IMR-90 (cell line): Measurements from ENCODE around the gene PRKN. TPM values are rescaled to one million over a fixed set of nuclear protein-coding genes. Genes with fewer than 3 reads are reported as not detected.

Experiments used
- ATAC-seq: fragments of 200-7000 bp; cut with Tn5 transposase; 2 replicates; pipeline ENCODE4 v1.9.1; 2020; ENCODE audit warnings: low read depth, mild to moderate bottlenecking, moderate library complexity
- BruUV-seq: library from RNA; stranded (reverse); fragments of 400-500 nt; replicated peaks from 2 replicates; lab custom pipeline; 2021; lab: Mats Ljungman, UMichigan
- CTCF ChIA-PET: fragments of 300-600 bp; formaldehyde crosslinking; extraction: SDS; loops from one replicate; lab custom pipeline; 2021; ENCODE audit warnings: antibody characterized with exemption; lab: Yijun Ruan, JAX
- POLR2A ChIA-PET: fragments of 300-600 bp; sonication (Branson Sonifier 250); formaldehyde crosslinking; loops from one replicate; lab custom pipeline; 2022; ENCODE audit warnings: antibody characterized with exemption; ENCODE audit not compliant: unreplicated experiment; lab: Charles Lee
- DNase-seq: peaks from one replicate; pipeline ENCODE4 v3.0.0; 2013
- H2AFZ ChIP-seq: replicated peaks from 2 replicates; pipeline ENCODE3; 2013; ENCODE audit warnings: low read length, mild to moderate bottlenecking; ENCODE audit not compliant: poor library complexity
- H2AK5ac ChIP-seq: 2 replicates; pipeline ENCODE4 v1.6.1; 2013; ENCODE audit warnings: low read depth, low read length, inconsistent platforms
- H2AK9ac ChIP-seq: replicated peaks from 2 replicates; pipeline ENCODE3; 2013; ENCODE audit warnings: mild to moderate bottlenecking, low read depth, low read length, moderate library complexity; ENCODE audit not compliant: poor library complexity
- H2BK120ac ChIP-seq: 2 replicates; pipeline ENCODE4 v1.6.1; 2013; ENCODE audit warnings: low read depth, low read length, inconsistent platforms
- H2BK15ac ChIP-seq: 3 replicates; pipeline ENCODE4 v1.6.1; 2013; ENCODE audit warnings: low read depth, low read length, inconsistent platforms
- H2BK20ac ChIP-seq: 2 replicates; pipeline ENCODE4 v1.6.1; 2013; ENCODE audit warnings: low read depth, mild to moderate bottlenecking, inconsistent platforms, low read length, moderate library complexity
- H2BK5ac ChIP-seq: 2 replicates; pipeline ENCODE4 v1.6.1; 2013; ENCODE audit warnings: mild to moderate bottlenecking, low read depth, low read length, inconsistent platforms; ENCODE audit not compliant: poor library complexity, severe bottlenecking
- H3K14ac ChIP-seq: replicated peaks from 2 replicates; pipeline ENCODE4 v1.6.1; 2013; ENCODE audit warnings: low read depth, low read length, inconsistent platforms
- H3K18ac ChIP-seq: 2 replicates; pipeline ENCODE4 v1.6.1; 2013; ENCODE audit warnings: low read depth, low read length, control low read depth
- H3K23ac ChIP-seq: 2 replicates; pipeline ENCODE4 v1.6.1; 2013; ENCODE audit warnings: low read depth, low read length, inconsistent platforms
- H3K27ac ChIP-seq: 2 replicates; pipeline ENCODE4 v1.5.1; 2013; ENCODE audit warnings: mild to moderate bottlenecking, control low read depth, low read length; ENCODE audit not compliant: insufficient read depth
- H3K27me3 ChIP-seq: 2 replicates; pipeline ENCODE4 v1.6.1; 2013; ENCODE audit warnings: low read length; ENCODE audit not compliant: control insufficient read depth, insufficient read depth
- H3K36me3 ChIP-seq: 2 replicates; pipeline ENCODE4 v1.6.1; 2013; ENCODE audit warnings: low read length, mixed read lengths; ENCODE audit not compliant: control insufficient read depth, insufficient read depth
- H3K4ac ChIP-seq: 2 replicates; pipeline ENCODE4 v1.6.1; 2013; ENCODE audit warnings: low read depth, low read length, inconsistent platforms
- H3K4me1 ChIP-seq: 2 replicates; pipeline ENCODE4 v1.6.1; 2013; ENCODE audit warnings: low read length, mixed read lengths; ENCODE audit not compliant: control insufficient read depth, insufficient read depth
- H3K4me2 ChIP-seq: 2 replicates; pipeline ENCODE4 v1.6.1; 2013; ENCODE audit warnings: low read depth, mild to moderate bottlenecking, control low read depth, low read length, moderate library complexity
- H3K4me3 ChIP-seq: 2 replicates; pipeline ENCODE4 v1.5.1; 2013; ENCODE audit warnings: low read depth, mild to moderate bottlenecking, control low read depth, low read length, moderate library complexity; ENCODE audit not compliant: insufficient read depth
- H3K56ac ChIP-seq: 2 replicates; pipeline ENCODE4 v1.6.1; 2013; ENCODE audit warnings: low read length, inconsistent platforms; ENCODE audit not compliant: insufficient read depth; ENCODE audit errors: extremely low read depth
- H3K79me1 ChIP-seq, 2 experiments: 2 replicates each; pipeline ENCODE4 v1.6.1; 2013; ENCODE audit warnings: low read length in 2 of 2, inconsistent platforms in 1 of 2, low read depth in 1 of 2
- H3K9ac ChIP-seq: 2 replicates; pipeline ENCODE4 v1.6.1; 2013; ENCODE audit warnings: low read depth, low read length, control low read depth
- H3K9me1 ChIP-seq: 2 replicates; pipeline ENCODE4 v1.6.1; 2013; ENCODE audit warnings: low read length, inconsistent platforms; ENCODE audit not compliant: insufficient read depth
- H3K9me3 ChIP-seq: 2 replicates; pipeline ENCODE4 v1.6.1; 2013; ENCODE audit warnings: low read length; ENCODE audit not compliant: control insufficient read depth, insufficient read depth
- H4K20me1 ChIP-seq: 2 replicates; pipeline ENCODE4 v1.6.1; 2013; ENCODE audit warnings: low read length, inconsistent platforms; ENCODE audit not compliant: insufficient read depth
- H4K5ac ChIP-seq: 2 replicates; pipeline ENCODE4 v1.6.1; 2013; ENCODE audit warnings: mild to moderate bottlenecking, low read depth, low read length, control low read depth
- H4K8ac ChIP-seq, 2 experiments: 2 replicates each; pipeline ENCODE4 v1.6.1; 2013; ENCODE audit warnings: low read depth in 2 of 2, low read length in 2 of 2, control low read depth in 1 of 2, inconsistent platforms in 1 of 2
- H4K91ac ChIP-seq: 2 replicates; pipeline ENCODE4 v1.6.1; 2013; ENCODE audit warnings: low read depth, low read length, inconsistent platforms; ENCODE audit not compliant: insufficient read depth
- BHLHE40 ChIP-seq: fragments of 150-350 bp; IDR thresholded peaks from 2 replicates; pipeline ENCODE4 v1.6.1; 2016; ENCODE audit warnings: mild to moderate bottlenecking, low read depth, low read length
- CEBPB ChIP-seq: IDR thresholded peaks from 2 replicates; pipeline ENCODE4 v1.6.1; 2012; ENCODE audit warnings: low read depth, low read length, improper control_type of control experiment
- CHD1 ChIP-seq: IDR thresholded peaks from 2 replicates; pipeline ENCODE4 v1.6.1; 2012; ENCODE audit warnings: low read depth, low read length, improper control_type of control experiment
- FOS ChIP-seq: fragments of 150-350 bp; IDR thresholded peaks from 2 replicates; pipeline ENCODE4 v1.6.1; 2016; ENCODE audit warnings: low read depth, low read length
- MXI1 ChIP-seq: IDR thresholded peaks from 2 replicates; pipeline ENCODE4 v1.6.1; 2012; ENCODE audit warnings: low read depth, mild to moderate bottlenecking, low read length, moderate library complexity, borderline replicate concordance
- NFE2L2 ChIP-seq: fragments of 150-350 bp; IDR thresholded peaks from 2 replicates; pipeline ENCODE4 v1.6.1; 2016; ENCODE audit warnings: low read depth, mild to moderate bottlenecking, low read length
- POLR2A ChIP-seq: IDR thresholded peaks from 2 replicates; pipeline ENCODE4 v1.6.1; 2012; ENCODE audit warnings: mild to moderate bottlenecking, low read depth, low read length
- RAD21 ChIP-seq: IDR thresholded peaks from 2 replicates; pipeline ENCODE4 v1.6.1; 2012; ENCODE audit warnings: low read length, improper control_type of control experiment
- RFX5 ChIP-seq: IDR thresholded peaks from 2 replicates; pipeline ENCODE4 v1.8.0; 2012; ENCODE audit warnings: low read depth, mild to moderate bottlenecking, low read length, moderate library complexity
- SMC3 ChIP-seq: fragments of 150-350 bp; IDR thresholded peaks from 2 replicates; pipeline ENCODE4 v1.6.1; 2016; ENCODE audit warnings: low read depth, mild to moderate bottlenecking, antibody characterized with exemption, low read length, moderate library complexity
- USF2 ChIP-seq: fragments of 150-350 bp; IDR thresholded peaks from 2 replicates; pipeline ENCODE4 v1.6.1; 2017; ENCODE audit warnings: mild to moderate bottlenecking, antibody characterized with exemption, low read length, low read depth
- WGBS, 2 experiments: methylation state at CpG; one replicate each; pipeline versions ENCODE4 v1.1.5 to v1.1.7; 2013; ENCODE audit warnings: missing lambda C conversion rate in 2 of 2; ENCODE audit not compliant: insufficient read length in 1 of 2; ENCODE audit errors: extremely low coverage in 2 of 2; 5-methylcytosine and 5-hydroxymethylcytosine counted together
- dilution Hi-C: fragments of 300-500 bp; cut with HindIII; formaldehyde crosslinking; loops from one replicate; pipeline ENCODE4 v1.14.3; 2018; ENCODE audit warnings: low sequenced_read_pairs; ENCODE audit not compliant: unreplicated experiment
- in situ Hi-C: fragments of 300-500 bp; cut with MboI; formaldehyde crosslinking; loops from 3 replicates; pipeline ENCODE4 v1.14.3; 2019; ENCODE audit warnings: low sequenced_read_pairs, inconsistent platforms, mixed read lengths
- intact Hi-C: fragments of 100-400 bp; cut with micrococcal nuclease; formaldehyde crosslinking; loops from 2 replicates; pipeline ENCODE4 v1.10.0; 2022
- polyA plus RNA-seq, 3 experiments: library from polyadenylated mRNA; depleted of rRNA; stranded (reverse); fragments of >200 nt; gene quantifications; 2 replicates each; pipeline ENCODE4 v1.2.3, GENCODE V29; 2012; ENCODE audit warnings: low replicate concordance in 1 of 3
- total RNA-seq: library from RNA; depleted of rRNA; stranded (reverse); fragments of >200 nt; gene quantifications from 2 replicates; pipeline ENCODE4 v1.2.3, GENCODE V29; 2012
- TF ChIP-seq, protein P1 (sequence below): conservative IDR thresholded peaks from 2 replicates; pipeline ENCODE4 v1.5.1; 2012; ENCODE audit warnings: mild to moderate bottlenecking, low read depth, low read length, improper control_type of control experiment

The PRKN gene
- total and polyA plus RNA-seq, 2 of the 4 experiments (the other 2 are of a cell fraction), result 0.15 to 0.18 TPM

GRCh38 chr6:162150295-162150694 lies 577.3 kb downstream of the PRKN start:
- Histone ChIP-seq H4K91ac (no peak overlapping the region), H3K4ac (no peak overlapping the region), H3K27me3 (no peaks in the 10 kb centered on the region), H4K5ac (no peak overlapping the region), H4K20me1 (no peaks in the 10 kb centered on the region), H3K14ac (no peak overlapping the region), H2BK15ac (no peak overlapping the region), H3K9ac (no peak overlapping the region), H3K4me1 (no peaks in the 10 kb centered on the region), H3K36me3 (no peaks in the 10 kb centered on the region), H2AFZ (no peak overlapping the region), H3K79me1 (no peaks in the 10 kb centered on the region), H2BK5ac (no peak overlapping the region), H3K9me3 (peaks cover 18% of the 10 kb centered on the region), H2AK5ac (no peak overlapping the region), H2AK9ac (no peak overlapping the region), H4K8ac (no peak overlapping the region), H3K4me3 (no peak overlapping the region), H2BK20ac (no peak overlapping the region), H3K9me1 (no peaks in the 10 kb centered on the region), H3K18ac (no peak overlapping the region), H3K27ac (no peak overlapping the region), H3K23ac (no peak overlapping the region), H3K56ac (no peak overlapping the region), H3K4me2 (no peak overlapping the region), H2BK120ac (no peak overlapping the region)
- no TSS peak for BruUV-seq
- DNase-seq (no peak), ATAC-seq (no peak)
- in situ Hi-C loops, result no loop called here
- dilution Hi-C loops, result no loop called here
- intact Hi-C loops, result no loop called here
- ChIA-PET POLR2A (no interaction called here), CTCF (no interaction called here)
- 92% methylated on average over 3 of the region's 7 CpGs; no CpG with 5 or more reads in 1 of the 2 experiments for WGBS, 2 experiments
- TF ChIP-seq MXI1, result no peak
- no peak for TF ChIP-seq SMC3
- TF ChIP-seq RFX5, result no peak
- no peak for TF ChIP-seq CHD1
- no peak for TF ChIP-seq USF2
- TF ChIP-seq, protein P1, sequence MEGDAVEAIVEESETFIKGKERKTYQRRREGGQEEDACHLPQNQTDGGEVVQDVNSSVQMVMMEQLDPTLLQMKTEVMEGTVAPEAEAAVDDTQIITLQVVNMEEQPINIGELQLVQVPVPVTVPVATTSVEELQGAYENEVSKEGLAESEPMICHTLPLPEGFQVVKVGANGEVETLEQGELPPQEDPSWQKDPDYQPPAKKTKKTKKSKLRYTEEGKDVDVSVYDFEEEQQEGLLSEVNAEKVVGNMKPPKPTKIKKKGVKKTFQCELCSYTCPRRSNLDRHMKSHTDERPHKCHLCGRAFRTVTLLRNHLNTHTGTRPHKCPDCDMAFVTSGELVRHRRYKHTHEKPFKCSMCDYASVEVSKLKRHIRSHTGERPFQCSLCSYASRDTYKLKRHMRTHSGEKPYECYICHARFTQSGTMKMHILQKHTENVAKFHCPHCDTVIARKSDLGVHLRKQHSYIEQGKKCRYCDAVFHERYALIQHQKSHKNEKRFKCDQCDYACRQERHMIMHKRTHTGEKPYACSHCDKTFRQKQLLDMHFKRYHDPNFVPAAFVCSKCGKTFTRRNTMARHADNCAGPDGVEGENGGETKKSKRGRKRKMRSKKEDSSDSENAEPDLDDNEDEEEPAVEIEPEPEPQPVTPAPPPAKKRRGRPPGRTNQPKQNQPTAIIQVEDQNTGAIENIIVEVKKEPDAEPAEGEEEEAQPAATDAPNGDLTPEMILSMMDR, result no peak
- no peak for TF ChIP-seq FOS
- no peak for TF ChIP-seq RAD21
- TF ChIP-seq POLR2A, result no peak
- no peak for TF ChIP-seq BHLHE40
- TF ChIP-seq CEBPB, result no peak
- no peak for TF ChIP-seq NFE2L2
